Measurements from ENCODE around the gene MED15. TPM values are rescaled to one million over a fixed set of nuclear protein-coding genes. Genes with fewer than 3 reads are reported as not detected.
A peak's percentile ranks its signal among the peaks of the same experiment; 100 is the strongest.
"Not testable (repeated sequence)": the region's sequence is repeated elsewhere in the genome, so short reads cannot be mapped to it uniquely, and the experiment has no call there.

MED15 gene
- total RNA-seq, 4 donors from 2014 or later, result 40.3 to 69.6 (median 49.2) TPM

- DNase-seq (ENCODE audit: low spot score in 2 of 2), result no peak
- WGBS, 2 donors, result 69 to 70% methylated on average over 13 of the region's 13 CpGs
- intact Hi-C loops (cut with DNase I; ENCODE audit: low total_unique reads), result no loop called here
- TF ChIP-seq POLR2A (IDR thresholded peaks at IDR 0.05) (no peak), CTCF (IDR thresholded peaks at IDR 0.05) (no peak)
- no peak overlapping the region for H3K4me3 ChIP-seq (ENCODE audit: low read depth, poor library complexity, severe bottlenecking)
Measured at GRCh38 chr22:20506543-20507252, 712 bp upstream of the MED15 start.

DNA sequence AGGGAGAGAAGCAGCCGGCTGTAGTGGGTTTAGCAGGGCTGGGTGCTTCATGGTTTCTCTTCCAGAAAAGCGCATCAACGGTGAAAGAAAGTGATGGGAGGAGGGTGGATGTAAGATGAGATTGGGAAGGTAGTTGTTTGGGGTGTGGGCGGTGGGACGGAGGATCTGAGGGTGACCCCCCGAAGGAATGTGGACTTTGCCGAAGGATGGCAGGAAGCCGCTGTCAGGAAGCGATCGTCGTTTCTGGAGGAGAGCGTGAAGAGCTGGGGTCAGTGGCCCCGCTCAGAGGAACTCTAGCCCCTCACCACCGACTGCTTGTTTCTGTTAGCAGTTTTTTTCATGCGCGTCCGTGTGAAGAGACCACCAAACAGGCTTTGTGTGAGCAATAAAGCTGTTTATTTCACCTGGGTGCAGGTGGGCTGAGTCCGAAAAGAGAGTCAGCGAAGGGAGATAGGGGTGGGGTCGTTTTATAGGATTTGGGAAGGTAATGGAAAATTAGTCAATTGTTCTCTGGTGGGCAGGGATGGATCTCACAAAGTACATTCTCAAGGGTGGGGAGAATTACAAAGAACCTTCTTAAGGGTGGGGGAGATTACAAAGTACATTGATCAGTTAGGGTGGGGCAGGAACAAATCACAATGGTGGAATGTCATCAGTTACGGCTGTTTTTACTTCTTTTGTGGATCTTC is 801 bp downstream of the MED15 start:
- DNase-seq (ENCODE audit: low spot score in 2 of 2); intact Hi-C loops (cut with DNase I; ENCODE audit: low total_unique reads): not testable (repeated sequence)
- WGBS, 2 donors, result 1 to 3% methylated on average over 21 of the region's 21 CpGs
- peak overlapping the region; percentile 80 for H3K4me3 ChIP-seq (ENCODE audit: low read depth, poor library complexity, severe bottlenecking)

- DNase-seq (ENCODE audit: low spot score in 2 of 2), result no peak
- 18 to 28% methylated on average over 10 of the region's 10 CpGs for WGBS, 2 donors
- TF ChIP-seq POLR2A (IDR thresholded peaks at IDR 0.05) (no peak), CTCF (IDR thresholded peaks at IDR 0.05) (no peak)
- H3K4me3 ChIP-seq (ENCODE audit: low read depth, poor library complexity, severe bottlenecking), result no peak overlapping the region
- intact Hi-C loops (cut with DNase I; ENCODE audit: low total_unique reads), result no loop called here
Measured at GRCh38 chr22:20508815-20509271, 1.4 kb downstream of the MED15 start.

- H3K4me3 ChIP-seq (ENCODE audit: low read depth, poor library complexity, severe bottlenecking), result no peak overlapping the region
- intact Hi-C loops (cut with DNase I; ENCODE audit: low total_unique reads), result no loop called here
- 12 to 16% methylated on average over 7 of the region's 7 CpGs for WGBS, 2 donors
- peak; percentile 86 to 94 for DNase-seq (ENCODE audit: low spot score in 2 of 2)
- no peak for TF ChIP-seq CTCF (IDR thresholded peaks at IDR 0.05)
- no peak for TF ChIP-seq POLR2A (IDR thresholded peaks at IDR 0.05)
Measured at GRCh38 chr22:20509344-20510047, 2.1 kb downstream of the MED15 start.

DNA sequence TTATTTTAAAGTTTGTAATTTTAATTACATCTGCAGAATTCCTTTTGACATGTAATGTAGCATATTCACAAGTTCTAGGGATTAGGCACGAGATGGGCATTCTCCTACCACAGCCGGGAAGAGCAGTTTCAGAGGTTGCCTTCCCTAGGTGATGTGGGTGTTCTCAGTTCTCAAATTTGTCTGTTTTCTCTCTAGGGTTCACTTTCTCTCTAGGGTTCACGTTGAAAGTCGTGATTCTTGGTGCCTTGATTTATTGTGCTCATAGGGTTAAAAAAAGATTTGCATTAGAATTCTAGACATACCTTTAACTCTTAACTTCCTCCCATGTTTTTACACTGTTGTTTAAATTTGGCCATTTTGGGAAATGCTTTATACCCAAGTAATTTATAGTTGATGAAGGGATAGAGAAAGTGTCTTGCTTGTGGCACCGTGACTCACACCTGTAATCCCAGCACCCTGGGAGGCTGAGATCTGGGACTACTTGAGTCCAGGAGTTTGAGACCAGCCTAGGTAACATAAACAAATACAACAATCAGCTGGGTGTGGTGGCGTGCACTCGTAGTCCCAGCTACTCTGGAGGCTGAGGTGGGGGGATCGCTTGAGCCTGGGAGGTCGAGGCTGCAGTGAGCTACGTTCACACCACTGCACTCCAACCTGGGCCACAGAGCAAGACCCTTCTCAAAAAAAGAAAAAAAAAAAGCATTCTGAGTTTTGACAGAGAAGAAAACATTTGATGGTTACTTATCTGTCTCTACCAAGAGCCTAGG is 3.6 kb downstream of the MED15 start:
- no peak for DNase-seq (ENCODE audit: low spot score in 2 of 2)
- WGBS, 2 donors, result 60% methylated on average over 10 of the region's 10 CpGs
- no peak overlapping the region for H3K4me3 ChIP-seq (ENCODE audit: low read depth, poor library complexity, severe bottlenecking)
- TF ChIP-seq CTCF (IDR thresholded peaks at IDR 0.05) (no peak), POLR2A (IDR thresholded peaks at IDR 0.05) (no peak)
- intact Hi-C loops (cut with DNase I; ENCODE audit: low total_unique reads), result no loop called here

Measured in lower leg skin (tissue), 4 donors.